GM23338 (cell line): ENCODE measurements around the gene EMP2. TPM values are rescaled to one million over a fixed set of nuclear protein-coding genes. Genes with fewer than 3 reads are reported as not detected.

ENCODE experiments used
- ATAC-seq: fragments of 200-7000 bp; cut with Tn5 transposase; 3 replicates; pipeline ENCODE4 v1.9.1; 2020
- DNase-seq: peaks from one replicate; pipeline ENCODE4 v3.0.0-alpha.2; 2015; ENCODE audit warnings: low spot score
- H2AFZ ChIP-seq: fragments of 200-600 bp; sonication (generic); 2 replicates; pipeline ENCODE4 v1.8.0; 2016; ENCODE audit warnings: antibody characterized with exemption, mild to moderate bottlenecking, moderate library complexity
- H3F3A ChIP-seq: fragments of 200-600 bp; sonication (generic); replicated peaks from 2 replicates; pipeline ENCODE4 v1.8.0; 2017; ENCODE audit warnings: antibody characterized with exemption, mixed run types, low read depth
- H3K27ac ChIP-seq: fragments of 200-600 bp; sonication (generic); 2 replicates; pipeline ENCODE4 v1.6.1; 2016; ENCODE audit warnings: low read depth
- H3K27me3 ChIP-seq: fragments of 200-600 bp; sonication (generic); 2 replicates; pipeline ENCODE4 v1.8.0; 2016; ENCODE audit warnings: mild to moderate bottlenecking, mixed run types, moderate library complexity; ENCODE audit not compliant: insufficient read depth
- H3K36me3 ChIP-seq: fragments of 200-600 bp; sonication (generic); 2 replicates; pipeline ENCODE4 v1.8.0; 2016; ENCODE audit warnings: mild to moderate bottlenecking; ENCODE audit not compliant: insufficient read depth
- H3K4me1 ChIP-seq: fragments of 200-600 bp; sonication (generic); 2 replicates; pipeline ENCODE4 v1.8.0; 2016; ENCODE audit warnings: mild to moderate bottlenecking, moderate library complexity; ENCODE audit not compliant: insufficient read depth
- H3K4me2 ChIP-seq: fragments of 200-600 bp; sonication (generic); 2 replicates; pipeline ENCODE4 v1.7.1; 2017; ENCODE audit warnings: mixed run types
- H3K4me3 ChIP-seq: fragments of 200-600 bp; sonication (generic); 2 replicates; pipeline ENCODE4 v1.6.1; 2016; ENCODE audit warnings: mixed run types
- H3K79me2 ChIP-seq: fragments of 200-600 bp; sonication (generic); replicated peaks from 2 replicates; pipeline ENCODE4 v1.8.0; 2017; ENCODE audit warnings: mild to moderate bottlenecking; ENCODE audit not compliant: insufficient read depth
- H3K9me2 ChIP-seq: fragments of 200-600 bp; sonication (generic); 2 replicates; pipeline ENCODE4 v1.8.0; 2017; ENCODE audit not compliant: insufficient read depth
- H4K20me1 ChIP-seq: fragments of 200-600 bp; sonication (generic); replicated peaks from 2 replicates; pipeline ENCODE4 v1.8.0; 2017; ENCODE audit warnings: mild to moderate bottlenecking; ENCODE audit not compliant: insufficient read depth
- H3K27ac Mint-ChIP-seq: 2 replicates; pipeline ENCODE4 v1.8.0; 2020; ENCODE audit warnings: inconsistent platforms, mild to moderate bottlenecking, moderate library complexity, mixed read lengths
- H3K27me3 Mint-ChIP-seq: 3 replicates; pipeline ENCODE4 v1.8.0; 2022; ENCODE audit warnings: low read depth, mild to moderate bottlenecking, moderate library complexity, mixed read lengths, inconsistent platforms; ENCODE audit not compliant: insufficient read depth, poor library complexity
- H3K36me3 Mint-ChIP-seq: 3 replicates; pipeline ENCODE4 v1.8.0; 2021; ENCODE audit warnings: low read depth, mild to moderate bottlenecking, inconsistent platforms, moderate library complexity, mixed read lengths
- H3K4me1 Mint-ChIP-seq: 3 replicates; pipeline ENCODE4 v1.8.0; 2020; ENCODE audit warnings: mild to moderate bottlenecking, inconsistent platforms, mixed read lengths
- H3K4me3 Mint-ChIP-seq: 3 replicates; pipeline ENCODE4 v1.8.0; 2021; ENCODE audit warnings: moderate library complexity, mild to moderate bottlenecking, inconsistent platforms, mixed read lengths
- H3K9me3 Mint-ChIP-seq: 3 replicates; pipeline ENCODE4 v1.8.0; 2020; ENCODE audit warnings: moderate library complexity, mild to moderate bottlenecking, inconsistent platforms, mixed read lengths
- CREB1 ChIP-seq: fragments of 250-450 bp; sonication (Bioruptor Pico); IDR thresholded peaks from 2 replicates; pipeline ENCODE4 v1.5.0; 2020; ENCODE audit warnings: low read depth, mild to moderate bottlenecking, moderate library complexity
- EZH2 ChIP-seq: fragments of 200-600 bp; sonication (generic); IDR thresholded peaks from one replicate; pipeline ENCODE4 v1.8.0; 2017; ENCODE audit warnings: antibody characterized with exemption, mild to moderate bottlenecking, low read depth; ENCODE audit not compliant: unreplicated experiment
- EZH2phosphoT487 ChIP-seq: fragments of 200-600 bp; sonication (generic); IDR thresholded peaks from one replicate; pipeline ENCODE4 v1.8.1; 2018; ENCODE audit warnings: antibody characterized with exemption; ENCODE audit not compliant: unreplicated experiment
- JUNB ChIP-seq: IDR thresholded peaks from one replicate; pipeline ENCODE4 v1.6.1; 2016; ENCODE audit warnings: antibody characterized with exemption; ENCODE audit not compliant: unreplicated experiment
- NANOG ChIP-seq: IDR thresholded peaks from 2 replicates; pipeline ENCODE4 v1.6.1; 2016; ENCODE audit warnings: antibody characterized with exemption, borderline replicate concordance
- POLR2AphosphoS5 ChIP-seq: IDR thresholded peaks from 2 replicates; pipeline ENCODE4 v1.6.1; 2016; ENCODE audit warnings: antibody characterized with exemption, low read depth
- STAT1 ChIP-seq: IDR thresholded peaks from one replicate; pipeline ENCODE4 v1.6.1; 2016; ENCODE audit warnings: antibody characterized with exemption; ENCODE audit not compliant: unreplicated experiment
- ZNF114 ChIP-seq: fragments of 250-450 bp; sonication (Bioruptor Pico); IDR thresholded peaks from 2 replicates; pipeline ENCODE4 v1.5.0; 2020; ENCODE audit warnings: mild to moderate bottlenecking, moderate library complexity
- ZNF331 ChIP-seq: fragments of 250-450 bp; sonication (Bioruptor Pico); IDR thresholded peaks from 2 replicates; pipeline ENCODE4 v1.5.0; 2020; ENCODE audit warnings: low read depth, mild to moderate bottlenecking, moderate library complexity
- polyA plus RNA-seq: library from polyadenylated mRNA; unstranded; fragments of >200 nt; fragmentation: Nextera tagmentation; extraction: Ambion mirVana; gene quantifications from 2 replicates; pipeline ENCODE4 v1.2.1, GENCODE V29; 2016
- total RNA-seq: library from RNA; depleted of rRNA; stranded (reverse); fragments of >200 nt; shearing (Covaris generic); gene quantifications from 2 replicates; pipeline ENCODE4 v1.2.3, GENCODE V29; 2014
- TF ChIP-seq, protein P1 (sequence below), 2 experiments: fragments of 200-600 bp in 1 of 2; sonication (generic) in 1 of 2; conservative IDR thresholded peaks; 2 replicates each; pipeline versions ENCODE4 v1.5.1 to v1.6.1; 2016 to 2017; ENCODE audit warnings: antibody characterized with exemption in 2 of 2, low read depth in 2 of 2, mild to moderate bottlenecking in 2 of 2, moderate library complexity in 1 of 2
- TF ChIP-seq, protein P2 (sequence below): fragments of 250-450 bp; sonication (Bioruptor Pico); IDR thresholded peaks from 2 replicates; pipeline ENCODE4 v1.5.0; 2020; ENCODE audit warnings: mild to moderate bottlenecking, moderate library complexity
- TF ChIP-seq, protein P3 (sequence below): IDR thresholded peaks from one replicate; pipeline ENCODE4 v1.6.1; 2018; ENCODE audit warnings: antibody characterized with exemption; ENCODE audit not compliant: unreplicated experiment
- TF ChIP-seq, protein P4 (sequence below): IDR thresholded peaks from 2 replicates; pipeline ENCODE4 v1.6.1; 2016; ENCODE audit warnings: antibody characterized with exemption

The EMP2 gene
- total and polyA plus RNA-seq, 2 experiments from 2014 or later: 7.3 to 40.1 TPM

DNA sequence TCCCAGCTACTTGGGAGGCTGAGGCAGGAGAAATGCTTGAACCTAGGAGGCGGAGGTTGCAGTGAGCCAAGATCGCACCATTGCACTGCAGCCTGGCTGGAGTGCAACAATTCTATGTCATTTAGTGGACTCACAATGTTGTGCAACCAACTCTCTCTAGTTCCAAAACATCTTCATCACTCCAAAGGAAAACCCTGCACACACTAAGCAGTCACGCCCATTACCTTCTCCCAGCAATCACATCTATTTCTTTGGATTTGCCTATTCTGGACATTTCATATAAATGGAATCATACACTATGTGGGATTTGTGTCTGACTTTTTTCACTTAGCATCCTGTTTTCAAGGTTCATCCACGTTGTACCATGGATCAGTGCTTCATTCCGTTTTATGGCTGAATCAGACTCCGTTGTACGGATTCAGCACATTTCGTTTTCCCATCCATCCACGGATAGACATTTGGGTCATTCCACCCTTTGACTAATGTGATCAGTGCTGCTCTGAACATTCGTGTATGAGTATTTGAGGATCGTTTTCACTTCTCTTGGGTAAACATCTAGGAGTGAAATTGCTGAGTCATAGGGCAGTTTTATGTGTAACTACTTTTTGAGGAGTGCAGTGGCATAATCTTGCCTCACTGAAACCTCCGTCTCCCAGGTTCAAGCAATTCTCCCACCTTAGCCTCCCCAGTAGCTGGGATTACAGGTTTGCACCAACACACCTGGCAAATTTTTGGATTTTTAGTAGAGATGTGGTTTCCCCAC lies 45.4 kb upstream of the EMP2 start:
- H3K27ac ChIP-seq: no peak overlapping the region
- H3K4me3 Mint-ChIP-seq: no peak overlapping the region

More for the DNA sequence above, 45.4 kb upstream of the EMP2 start:
- peaks cover 2% of the 10 kb centered on the region for H3K27me3 Mint-ChIP-seq
- Histone ChIP-seq H3K4me3 (no peak overlapping the region), H3K27me3 (no peaks in the 10 kb centered on the region), H3K36me3 (no peaks in the 10 kb centered on the region), H3K4me1 (no peaks in the 10 kb centered on the region), H4K20me1 (no peaks in the 10 kb centered on the region), H3F3A (no peaks in the 10 kb centered on the region), H2AFZ (0 out of 2 replicates have a peak overlapping the region, but pooled peaks have one; percentile 29), H3K79me2 (no peaks in the 10 kb centered on the region), H3K9me2 (no peaks in the 10 kb centered on the region), H3K4me2 (no peak overlapping the region)
- ATAC-seq: no peak
- no peak overlapping the region for H3K27ac Mint-ChIP-seq
- TF ChIP-seq, protein P1, sequence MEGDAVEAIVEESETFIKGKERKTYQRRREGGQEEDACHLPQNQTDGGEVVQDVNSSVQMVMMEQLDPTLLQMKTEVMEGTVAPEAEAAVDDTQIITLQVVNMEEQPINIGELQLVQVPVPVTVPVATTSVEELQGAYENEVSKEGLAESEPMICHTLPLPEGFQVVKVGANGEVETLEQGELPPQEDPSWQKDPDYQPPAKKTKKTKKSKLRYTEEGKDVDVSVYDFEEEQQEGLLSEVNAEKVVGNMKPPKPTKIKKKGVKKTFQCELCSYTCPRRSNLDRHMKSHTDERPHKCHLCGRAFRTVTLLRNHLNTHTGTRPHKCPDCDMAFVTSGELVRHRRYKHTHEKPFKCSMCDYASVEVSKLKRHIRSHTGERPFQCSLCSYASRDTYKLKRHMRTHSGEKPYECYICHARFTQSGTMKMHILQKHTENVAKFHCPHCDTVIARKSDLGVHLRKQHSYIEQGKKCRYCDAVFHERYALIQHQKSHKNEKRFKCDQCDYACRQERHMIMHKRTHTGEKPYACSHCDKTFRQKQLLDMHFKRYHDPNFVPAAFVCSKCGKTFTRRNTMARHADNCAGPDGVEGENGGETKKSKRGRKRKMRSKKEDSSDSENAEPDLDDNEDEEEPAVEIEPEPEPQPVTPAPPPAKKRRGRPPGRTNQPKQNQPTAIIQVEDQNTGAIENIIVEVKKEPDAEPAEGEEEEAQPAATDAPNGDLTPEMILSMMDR (conservative IDR thresholded peaks at IDR 0.05; ENCODE audit: low read depth in 2 of 2): no peak
- TF ChIP-seq ZNF114 (CRISPR knock-in tag) (no peak), STAT1 (no peak), ZNF331 (CRISPR knock-in tag) (no peak), EZH2phosphoT487 (no peak), JUNB (no peak), POLR2AphosphoS5 (no peak), EZH2 (no peak), NANOG (no peak), CREB1 (CRISPR knock-in tag) (no peak)
- TF ChIP-seq, protein P2, sequence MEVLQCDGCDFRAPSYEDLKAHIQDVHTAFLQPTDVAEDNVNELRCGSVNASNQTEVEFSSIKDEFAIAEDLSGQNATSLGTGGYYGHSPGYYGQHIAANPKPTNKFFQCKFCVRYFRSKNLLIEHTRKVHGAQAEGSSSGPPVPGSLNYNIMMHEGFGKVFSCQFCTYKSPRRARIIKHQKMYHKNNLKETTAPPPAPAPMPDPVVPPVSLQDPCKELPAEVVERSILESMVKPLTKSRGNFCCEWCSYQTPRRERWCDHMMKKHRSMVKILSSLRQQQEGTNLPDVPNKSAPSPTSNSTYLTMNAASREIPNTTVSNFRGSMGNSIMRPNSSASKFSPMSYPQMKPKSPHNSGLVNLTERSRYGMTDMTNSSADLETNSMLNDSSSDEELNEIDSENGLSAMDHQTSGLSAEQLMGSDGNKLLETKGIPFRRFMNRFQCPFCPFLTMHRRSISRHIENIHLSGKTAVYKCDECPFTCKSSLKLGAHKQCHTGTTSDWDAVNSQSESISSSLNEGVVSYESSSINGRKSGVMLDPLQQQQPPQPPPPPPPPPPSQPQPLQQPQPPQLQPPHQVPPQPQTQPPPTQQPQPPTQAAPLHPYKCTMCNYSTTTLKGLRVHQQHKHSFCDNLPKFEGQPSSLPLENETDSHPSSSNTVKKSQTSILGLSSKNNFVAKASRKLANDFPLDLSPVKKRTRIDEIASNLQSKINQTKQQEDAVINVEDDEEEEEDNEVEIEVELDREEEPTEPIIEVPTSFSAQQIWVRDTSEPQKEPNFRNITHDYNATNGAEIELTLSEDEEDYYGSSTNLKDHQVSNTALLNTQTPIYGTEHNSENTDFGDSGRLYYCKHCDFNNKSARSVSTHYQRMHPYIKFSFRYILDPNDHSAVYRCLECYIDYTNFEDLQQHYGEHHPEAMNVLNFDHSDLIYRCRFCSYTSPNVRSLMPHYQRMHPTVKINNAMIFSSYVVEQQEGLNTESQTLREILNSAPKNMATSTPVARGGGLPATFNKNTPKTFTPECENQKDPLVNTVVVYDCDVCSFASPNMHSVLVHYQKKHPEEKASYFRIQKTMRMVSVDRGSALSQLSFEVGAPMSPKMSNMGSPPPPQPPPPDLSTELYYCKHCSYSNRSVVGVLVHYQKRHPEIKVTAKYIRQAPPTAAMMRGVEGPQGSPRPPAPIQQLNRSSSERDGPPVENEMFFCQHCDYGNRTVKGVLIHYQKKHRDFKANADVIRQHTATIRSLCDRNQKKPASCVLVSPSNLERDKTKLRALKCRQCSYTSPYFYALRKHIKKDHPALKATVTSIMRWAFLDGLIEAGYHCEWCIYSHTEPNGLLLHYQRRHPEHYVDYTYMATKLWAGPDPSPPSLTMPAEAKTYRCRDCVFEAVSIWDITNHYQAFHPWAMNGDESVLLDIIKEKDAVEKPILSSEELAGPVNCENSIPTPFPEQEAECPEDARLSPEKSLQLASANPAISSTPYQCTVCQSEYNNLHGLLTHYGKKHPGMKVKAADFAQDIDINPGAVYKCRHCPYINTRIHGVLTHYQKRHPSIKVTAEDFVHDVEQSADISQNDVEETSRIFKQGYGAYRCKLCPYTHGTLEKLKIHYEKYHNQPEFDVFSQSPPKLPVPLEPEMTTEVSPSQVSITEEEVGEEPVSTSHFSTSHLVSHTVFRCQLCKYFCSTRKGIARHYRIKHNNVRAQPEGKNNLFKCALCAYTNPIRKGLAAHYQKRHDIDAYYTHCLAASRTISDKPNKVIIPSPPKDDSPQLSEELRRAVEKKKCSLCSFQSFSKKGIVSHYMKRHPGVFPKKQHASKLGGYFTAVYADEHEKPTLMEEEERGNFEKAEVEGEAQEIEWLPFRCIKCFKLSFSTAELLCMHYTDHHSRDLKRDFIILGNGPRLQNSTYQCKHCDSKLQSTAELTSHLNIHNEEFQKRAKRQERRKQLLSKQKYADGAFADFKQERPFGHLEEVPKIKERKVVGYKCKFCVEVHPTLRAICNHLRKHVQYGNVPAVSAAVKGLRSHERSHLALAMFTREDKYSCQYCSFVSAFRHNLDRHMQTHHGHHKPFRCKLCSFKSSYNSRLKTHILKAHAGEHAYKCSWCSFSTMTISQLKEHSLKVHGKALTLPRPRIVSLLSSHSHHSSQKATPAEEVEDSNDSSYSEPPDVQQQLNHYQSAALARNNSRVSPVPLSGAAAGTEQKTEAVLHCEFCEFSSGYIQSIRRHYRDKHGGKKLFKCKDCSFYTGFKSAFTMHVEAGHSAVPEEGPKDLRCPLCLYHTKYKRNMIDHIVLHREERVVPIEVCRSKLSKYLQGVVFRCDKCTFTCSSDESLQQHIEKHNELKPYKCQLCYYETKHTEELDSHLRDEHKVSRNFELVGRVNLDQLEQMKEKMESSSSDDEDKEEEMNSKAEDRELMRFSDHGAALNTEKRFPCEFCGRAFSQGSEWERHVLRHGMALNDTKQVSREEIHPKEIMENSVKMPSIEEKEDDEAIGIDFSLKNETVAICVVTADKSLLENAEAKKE (CRISPR knock-in tag): no peak
- TF ChIP-seq, protein P3, sequence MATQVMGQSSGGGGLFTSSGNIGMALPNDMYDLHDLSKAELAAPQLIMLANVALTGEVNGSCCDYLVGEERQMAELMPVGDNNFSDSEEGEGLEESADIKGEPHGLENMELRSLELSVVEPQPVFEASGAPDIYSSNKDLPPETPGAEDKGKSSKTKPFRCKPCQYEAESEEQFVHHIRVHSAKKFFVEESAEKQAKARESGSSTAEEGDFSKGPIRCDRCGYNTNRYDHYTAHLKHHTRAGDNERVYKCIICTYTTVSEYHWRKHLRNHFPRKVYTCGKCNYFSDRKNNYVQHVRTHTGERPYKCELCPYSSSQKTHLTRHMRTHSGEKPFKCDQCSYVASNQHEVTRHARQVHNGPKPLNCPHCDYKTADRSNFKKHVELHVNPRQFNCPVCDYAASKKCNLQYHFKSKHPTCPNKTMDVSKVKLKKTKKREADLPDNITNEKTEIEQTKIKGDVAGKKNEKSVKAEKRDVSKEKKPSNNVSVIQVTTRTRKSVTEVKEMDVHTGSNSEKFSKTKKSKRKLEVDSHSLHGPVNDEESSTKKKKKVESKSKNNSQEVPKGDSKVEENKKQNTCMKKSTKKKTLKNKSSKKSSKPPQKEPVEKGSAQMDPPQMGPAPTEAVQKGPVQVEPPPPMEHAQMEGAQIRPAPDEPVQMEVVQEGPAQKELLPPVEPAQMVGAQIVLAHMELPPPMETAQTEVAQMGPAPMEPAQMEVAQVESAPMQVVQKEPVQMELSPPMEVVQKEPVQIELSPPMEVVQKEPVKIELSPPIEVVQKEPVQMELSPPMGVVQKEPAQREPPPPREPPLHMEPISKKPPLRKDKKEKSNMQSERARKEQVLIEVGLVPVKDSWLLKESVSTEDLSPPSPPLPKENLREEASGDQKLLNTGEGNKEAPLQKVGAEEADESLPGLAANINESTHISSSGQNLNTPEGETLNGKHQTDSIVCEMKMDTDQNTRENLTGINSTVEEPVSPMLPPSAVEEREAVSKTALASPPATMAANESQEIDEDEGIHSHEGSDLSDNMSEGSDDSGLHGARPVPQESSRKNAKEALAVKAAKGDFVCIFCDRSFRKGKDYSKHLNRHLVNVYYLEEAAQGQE: no peak
- TF ChIP-seq, protein P4, sequence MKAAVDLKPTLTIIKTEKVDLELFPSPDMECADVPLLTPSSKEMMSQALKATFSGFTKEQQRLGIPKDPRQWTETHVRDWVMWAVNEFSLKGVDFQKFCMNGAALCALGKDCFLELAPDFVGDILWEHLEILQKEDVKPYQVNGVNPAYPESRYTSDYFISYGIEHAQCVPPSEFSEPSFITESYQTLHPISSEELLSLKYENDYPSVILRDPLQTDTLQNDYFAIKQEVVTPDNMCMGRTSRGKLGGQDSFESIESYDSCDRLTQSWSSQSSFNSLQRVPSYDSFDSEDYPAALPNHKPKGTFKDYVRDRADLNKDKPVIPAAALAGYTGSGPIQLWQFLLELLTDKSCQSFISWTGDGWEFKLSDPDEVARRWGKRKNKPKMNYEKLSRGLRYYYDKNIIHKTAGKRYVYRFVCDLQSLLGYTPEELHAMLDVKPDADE: no peak
- H3K4me1 Mint-ChIP-seq: no peaks in the 10 kb centered on the region; the same call in 2 of the 3 replicates
- no peaks in the 10 kb centered on the region; the same call in 2 of the 3 replicates for H3K9me3 Mint-ChIP-seq
- no peaks in the 10 kb centered on the region for H3K36me3 Mint-ChIP-seq
- no peak for DNase-seq
